SJSA1 (cell line): ENCODE measurements around the gene ARHGEF4. TPM values are rescaled to one million over a fixed set of nuclear protein-coding genes. Genes with fewer than 3 reads are reported as not detected.

Experiments used
- DNase-seq, 2 experiments: peaks; one replicate each; pipeline ENCODE4 v3.0.0-alpha.2; 2015 to 2020; ENCODE audit warnings: low spot score in 2 of 2, low read depth in 1 of 2
- H3K27ac ChIP-seq: fragments of 250-450 bp; sonication (Bioruptor Pico); 2 replicates; pipeline ENCODE4 v1.5.1; 2020; ENCODE audit warnings: mild to moderate bottlenecking, moderate library complexity
- H3K27me3 ChIP-seq: fragments of 250-450 bp; sonication (Bioruptor Pico); replicated peaks from 2 replicates; pipeline ENCODE4 v1.5.1; 2020; ENCODE audit warnings: mild to moderate bottlenecking, moderate library complexity
- H3K36me3 ChIP-seq: fragments of 250-450 bp; sonication (Bioruptor Pico); 2 replicates; pipeline ENCODE4 v1.5.1; 2020; ENCODE audit warnings: mild to moderate bottlenecking
- H3K4me1 ChIP-seq: fragments of 250-450 bp; sonication (Bioruptor Pico); replicated peaks from 2 replicates; pipeline ENCODE4 v1.6.1; 2021; ENCODE audit warnings: mild to moderate bottlenecking
- H3K4me3 ChIP-seq: fragments of 250-450 bp; sonication (Bioruptor Pico); 2 replicates; pipeline ENCODE4 v1.5.1; 2020; ENCODE audit warnings: mild to moderate bottlenecking
- H3K9me3 ChIP-seq: fragments of 250-450 bp; sonication (Bioruptor Pico); replicated peaks from 2 replicates; pipeline ENCODE4 v1.5.1; 2020; ENCODE audit warnings: mild to moderate bottlenecking
- total RNA-seq: library from RNA; depleted of rRNA; stranded (reverse); fragments of >200 nt; shearing (Covaris generic); gene quantifications from 2 replicates; pipeline ENCODE4 v1.2.3, GENCODE V29; 2014

The ARHGEF4 gene
- total RNA-seq, 1 experiment from 2014 or later = 3.9 TPM

GRCh38 chr2:130832296-130832940 lies 4.3 kb upstream of the ARHGEF4 start:
- no peak overlapping the region for H3K4me3 ChIP-seq
- no peaks in the 10 kb centered on the region for H3K36me3 ChIP-seq
- peaks cover 6% of the 10 kb centered on the region; the same call in 1 of the 2 replicates for H3K27me3 ChIP-seq
- no peak overlapping the region for H3K27ac ChIP-seq
- peaks cover 59% of the 10 kb centered on the region for H3K4me1 ChIP-seq
- H3K9me3 ChIP-seq = peaks cover 3% of the 10 kb centered on the region; the same call in 1 of the 2 replicates
- DNase-seq = no peak

GRCh38 chr2:130834091-130834930 lies 2.4 kb upstream of the ARHGEF4 start:
- Histone ChIP-seq H3K4me3 (no peak overlapping the region), H3K4me1 (peaks cover 40% of the 10 kb centered on the region), H3K9me3 (peaks cover 3% of the 10 kb centered on the region; the same call in 1 of the 2 replicates), H3K36me3 (no peaks in the 10 kb centered on the region), H3K27me3 (peaks cover 7% of the 10 kb centered on the region; the same call in 1 of the 2 replicates), H3K27ac (peak overlapping the region; percentile 25)
- DNase-seq = peak; percentile 90 to 97

GRCh38 chr2:130834931-130835765 lies 1.6 kb upstream of the ARHGEF4 start:
- peaks cover 7% of the 10 kb centered on the region; the same call in 1 of the 2 replicates for H3K27me3 ChIP-seq
- no peaks in the 10 kb centered on the region for H3K36me3 ChIP-seq
- H3K4me1 ChIP-seq = peaks cover 38% of the 10 kb centered on the region
- peaks cover 3% of the 10 kb centered on the region; the same call in 1 of the 2 replicates for H3K9me3 ChIP-seq
- H3K4me3 ChIP-seq = no peak overlapping the region
- no peak for DNase-seq
- peak overlapping the region; percentile 25; the same call in 1 of the 2 replicates for H3K27ac ChIP-seq

GRCh38 chr2:130835766-130836015 lies 1.0 kb upstream of the ARHGEF4 start:
- H3K4me1 ChIP-seq = peaks cover 38% of the 10 kb centered on the region
- peaks cover 3% of the 10 kb centered on the region; the same call in 1 of the 2 replicates for H3K9me3 ChIP-seq
- H3K4me3 ChIP-seq = no peak overlapping the region
- no peaks in the 10 kb centered on the region for H3K36me3 ChIP-seq
- no peak overlapping the region for H3K27ac ChIP-seq
- no peak for DNase-seq
- H3K27me3 ChIP-seq = peaks cover 7% of the 10 kb centered on the region; the same call in 1 of the 2 replicates

GRCh38 chr2:130837175-130837810 lies 579 bp downstream of the ARHGEF4 start:
- Histone ChIP-seq H3K4me1 (peaks cover 38% of the 10 kb centered on the region), H3K36me3 (no peaks in the 10 kb centered on the region), H3K4me3 (peak overlapping the region; percentile 46), H3K9me3 (peaks cover 3% of the 10 kb centered on the region; the same call in 1 of the 2 replicates), H3K27me3 (peaks cover 7% of the 10 kb centered on the region; the same call in 1 of the 2 replicates), H3K27ac (no peak overlapping the region)
- DNase-seq = no peak

- H3K9me3 ChIP-seq = peaks cover 3% of the 10 kb centered on the region; the same call in 1 of the 2 replicates
- H3K4me3 ChIP-seq = no peak overlapping the region
- H3K27ac ChIP-seq = no peak overlapping the region
- H3K27me3 ChIP-seq = peaks cover 7% of the 10 kb centered on the region; the same call in 1 of the 2 replicates
- H3K36me3 ChIP-seq = no peaks in the 10 kb centered on the region
- no peak for DNase-seq
- H3K4me1 ChIP-seq = peaks cover 38% of the 10 kb centered on the region
Observed at GRCh38 chr2:130837811-130838565, 1.3 kb downstream of the ARHGEF4 start.

- Histone ChIP-seq H3K4me3 (no peak overlapping the region), H3K36me3 (no peaks in the 10 kb centered on the region), H3K27me3 (peaks cover 7% of the 10 kb centered on the region; the same call in 1 of the 2 replicates), H3K27ac (no peak overlapping the region), H3K9me3 (peaks cover 3% of the 10 kb centered on the region; the same call in 1 of the 2 replicates), H3K4me1 (peaks cover 28% of the 10 kb centered on the region)
- no peak for DNase-seq
Observed at GRCh38 chr2:130839011-130839780, 2.5 kb downstream of the ARHGEF4 start.

GRCh38 chr2:130840506-130840905 lies 3.8 kb downstream of the ARHGEF4 start:
- Histone ChIP-seq H3K27ac (no peak overlapping the region), H3K4me3 (no peak overlapping the region), H3K9me3 (peaks cover 3% of the 10 kb centered on the region; the same call in 1 of the 2 replicates), H3K27me3 (peaks cover 7% of the 10 kb centered on the region; the same call in 1 of the 2 replicates), H3K36me3 (no peaks in the 10 kb centered on the region), H3K4me1 (peaks cover 15% of the 10 kb centered on the region)
- no peak for DNase-seq

GRCh38 chr2:130841741-130842365 lies 5.1 kb downstream of the ARHGEF4 start:
- no peak overlapping the region for H3K4me3 ChIP-seq
- peaks cover 6% of the 10 kb centered on the region; the same call in 1 of the 2 replicates for H3K27me3 ChIP-seq
- no peaks in the 10 kb centered on the region for H3K36me3 ChIP-seq
- no peak overlapping the region for H3K27ac ChIP-seq
- peaks cover 6% of the 10 kb centered on the region for H3K4me1 ChIP-seq
- H3K9me3 ChIP-seq = peaks cover 3% of the 10 kb centered on the region; the same call in 1 of the 2 replicates
- no peak for DNase-seq

GRCh38 chr2:130842770-130843169 lies 6.1 kb downstream of the ARHGEF4 start:
- no peak overlapping the region for H3K27ac ChIP-seq
- DNase-seq = no peak
- H3K4me3 ChIP-seq = no peak overlapping the region
- H3K36me3 ChIP-seq = no peaks in the 10 kb centered on the region
- H3K9me3 ChIP-seq = no peaks in the 10 kb centered on the region
- H3K27me3 ChIP-seq = no peaks in the 10 kb centered on the region
- H3K4me1 ChIP-seq = no peaks in the 10 kb centered on the region

- H3K27me3 ChIP-seq = no peaks in the 10 kb centered on the region
- no peaks in the 10 kb centered on the region for H3K36me3 ChIP-seq
- no peak overlapping the region for H3K27ac ChIP-seq
- H3K4me1 ChIP-seq = no peaks in the 10 kb centered on the region
- DNase-seq = no peak
- no peak overlapping the region for H3K4me3 ChIP-seq
- no peaks in the 10 kb centered on the region for H3K9me3 ChIP-seq
Observed at GRCh38 chr2:130843321-130843985, 6.7 kb downstream of the ARHGEF4 start.
